H9 (cell line): ENCODE data around the gene ATP6V1B1. TPM values are rescaled to one million over a fixed set of nuclear protein-coding genes. Genes with fewer than 3 reads are reported as not detected.
A peak's percentile ranks its signal among the peaks of the same experiment; 100 is the strongest.

Source experiments
- DNase-seq: peaks from one replicate; pipeline ENCODE4 v3.0.0-alpha.2; 2017
- H2AFZ ChIP-seq: one replicate; pipeline ENCODE4 v1.6.1; 2013; ENCODE audit warnings: mild to moderate bottlenecking, low read length, control low read depth, moderate library complexity
- H2AK5ac ChIP-seq: 2 replicates; pipeline ENCODE4 v1.6.1; 2013; ENCODE audit warnings: low read length, control low read depth, mixed read lengths; ENCODE audit not compliant: insufficient read length
- H2BK120ac ChIP-seq: one replicate; pipeline ENCODE4 v1.6.1; 2013; ENCODE audit warnings: low read depth, mild to moderate bottlenecking, low read length, control low read depth, inconsistent platforms; ENCODE audit not compliant: poor library complexity, severe bottlenecking
- H2BK12ac ChIP-seq: 2 replicates; pipeline ENCODE4 v1.6.1; 2013; ENCODE audit warnings: low read length, control low read depth, mixed read lengths, low read depth; ENCODE audit not compliant: insufficient read length
- H2BK15ac ChIP-seq: 2 replicates; pipeline ENCODE4 v1.6.1; 2013; ENCODE audit warnings: low read depth, low read length, control low read depth
- H2BK20ac ChIP-seq: one replicate; pipeline ENCODE4 v1.6.1; 2013; ENCODE audit warnings: low read depth, mild to moderate bottlenecking, low read length, control low read depth, inconsistent platforms; ENCODE audit not compliant: poor library complexity, severe bottlenecking
- H2BK5ac ChIP-seq: 2 replicates; pipeline ENCODE4 v1.6.1; 2013; ENCODE audit warnings: low read length, control low read depth, mixed read lengths; ENCODE audit not compliant: insufficient read length
- H3K14ac ChIP-seq: 2 replicates; pipeline ENCODE4 v1.6.1; 2013; ENCODE audit warnings: low read length, control low read depth; ENCODE audit not compliant: insufficient read depth
- H3K18ac ChIP-seq: 2 replicates; pipeline ENCODE4 v1.6.1; 2013; ENCODE audit warnings: low read depth, mild to moderate bottlenecking, mixed read lengths, low read length, control low read depth; ENCODE audit not compliant: insufficient read length
- H3K23ac ChIP-seq: 2 replicates; pipeline ENCODE4 v1.6.1; 2013; ENCODE audit warnings: low read length, control low read depth, mixed read lengths, low read depth; ENCODE audit not compliant: insufficient read length
- H3K23me2 ChIP-seq: 2 replicates; pipeline ENCODE4 v1.6.1; 2013; ENCODE audit warnings: low read depth, mild to moderate bottlenecking, mixed read lengths, low read length, control low read depth; ENCODE audit not compliant: insufficient read length, poor library complexity, severe bottlenecking
- H3K27ac ChIP-seq: 2 replicates; pipeline ENCODE4 v1.5.1; 2013; ENCODE audit warnings: low read length, control low read depth, mixed read lengths, low read depth; ENCODE audit not compliant: insufficient read length
- H3K27me3 ChIP-seq: 2 replicates; pipeline ENCODE4 v1.6.1; 2013; ENCODE audit warnings: low read length, control low read depth, inconsistent platforms; ENCODE audit not compliant: insufficient read depth
- H3K4ac ChIP-seq: 2 replicates; pipeline ENCODE4 v1.6.1; 2013; ENCODE audit warnings: low read depth, mild to moderate bottlenecking, control low read depth, inconsistent platforms, low read length, moderate library complexity
- H3K4me1 ChIP-seq: 2 replicates; pipeline ENCODE4 v1.6.1; 2013; ENCODE audit warnings: low read length, control low read depth, inconsistent platforms; ENCODE audit not compliant: insufficient read depth
- H3K4me2 ChIP-seq: 2 replicates; pipeline ENCODE4 v1.6.1; 2013; ENCODE audit warnings: low read length, control low read depth, mixed read lengths; ENCODE audit not compliant: insufficient read length, insufficient read depth
- H3K56ac ChIP-seq: 2 replicates; pipeline ENCODE4 v1.6.1; 2013; ENCODE audit warnings: low read depth, mild to moderate bottlenecking, mixed read lengths, low read length, control low read depth; ENCODE audit not compliant: insufficient read length
- H3K79me1 ChIP-seq: 2 replicates; pipeline ENCODE4 v1.6.1; 2013; ENCODE audit warnings: low read depth, mild to moderate bottlenecking, moderate library complexity, low read length, control low read depth, inconsistent platforms; ENCODE audit not compliant: insufficient read depth, poor library complexity, severe bottlenecking
- H3K79me2 ChIP-seq: 2 replicates; pipeline ENCODE4 v1.6.1; 2013; ENCODE audit warnings: low read length, control low read depth, inconsistent platforms; ENCODE audit not compliant: insufficient read depth
- H3K9ac ChIP-seq: 2 replicates; pipeline ENCODE4 v1.6.1; 2013; ENCODE audit warnings: low read length, control low read depth, mixed read lengths; ENCODE audit not compliant: insufficient read length; ENCODE audit errors: extremely low read depth
- H3K9me3 ChIP-seq: one replicate; pipeline ENCODE4 v1.6.1; 2013; ENCODE audit warnings: low read depth, low read length, inconsistent platforms; ENCODE audit not compliant: control insufficient read depth
- H3T11ph ChIP-seq: one replicate; pipeline ENCODE4 v1.6.1; 2013; ENCODE audit warnings: mild to moderate bottlenecking, low read length, control low read depth, inconsistent platforms
- H4K20me1 ChIP-seq: one replicate; pipeline ENCODE4 v1.6.1; 2013; ENCODE audit not compliant: control insufficient read depth, insufficient read length, insufficient read depth
- H4K5ac ChIP-seq: 2 replicates; pipeline ENCODE4 v1.6.1; 2013; ENCODE audit warnings: low read depth, mild to moderate bottlenecking, mixed read lengths, low read length, control low read depth; ENCODE audit not compliant: insufficient read length
- H4K8ac ChIP-seq: replicated peaks from 2 replicates; pipeline ENCODE4 v1.6.1; 2013; ENCODE audit warnings: low read length, control low read depth, mixed read lengths, low read depth; ENCODE audit not compliant: insufficient read length
- H4K91ac ChIP-seq: 2 replicates; pipeline ENCODE4 v1.6.1; 2013; ENCODE audit warnings: low read depth, mild to moderate bottlenecking, moderate library complexity, mixed read lengths, low read length, control low read depth; ENCODE audit not compliant: insufficient read length
- H3K27ac Mint-ChIP-seq, 3 experiments: 2 replicates in 2 of 3; 3 replicates in 1 of 3; pipeline ENCODE4 v1.8.0; 2020 to 2021; ENCODE audit warnings: mixed read lengths in 3 of 3, mild to moderate bottlenecking in 1 of 3, moderate library complexity in 1 of 3
- H3K27me3 Mint-ChIP-seq: 2 replicates; pipeline ENCODE4 v1.8.0; 2021; ENCODE audit warnings: low read depth, mild to moderate bottlenecking, moderate library complexity, mixed read lengths
- H3K36me3 Mint-ChIP-seq, 3 experiments: 2 replicates in 2 of 3; 3 replicates in 1 of 3; pipeline ENCODE4 v1.8.0; 2020 to 2021; ENCODE audit warnings: low read depth in 3 of 3, mixed read lengths in 3 of 3; ENCODE audit not compliant: insufficient read depth in 1 of 3
- H3K4me1 Mint-ChIP-seq, 2 experiments: 2 replicates each; pipeline ENCODE4 v1.8.0; 2020; ENCODE audit warnings: mixed read lengths in 2 of 2
- H3K4me3 Mint-ChIP-seq, 2 experiments: 2 replicates in 1 of 2; 3 replicates in 1 of 2; pipeline ENCODE4 v1.8.0; 2020 to 2021; ENCODE audit warnings: mild to moderate bottlenecking in 2 of 2, mixed read lengths in 2 of 2, moderate library complexity in 1 of 2
- H3K9me3 Mint-ChIP-seq, 2 experiments: 2 replicates in 1 of 2; 3 replicates in 1 of 2; pipeline ENCODE4 v1.8.0; 2020; ENCODE audit warnings: mild to moderate bottlenecking in 2 of 2, mixed read lengths in 2 of 2, moderate library complexity in 1 of 2
- CTCF ChIP-seq: fragments of 200-600 bp; sonication (generic); conservative IDR thresholded peaks from 3 replicates; pipeline ENCODE4 v1.8.0; 2021; ENCODE audit warnings: antibody characterized with exemption, mild to moderate bottlenecking
- WGBS: extraction: QIAGEN DNeasy Blood & Tissue Kit; methylation state at CpG from one replicate; pipeline ENCODE4 v1.1.7; 2013; ENCODE audit warnings: missing lambda C conversion rate, low lambda C conversion rate, mixed read lengths; ENCODE audit not compliant: insufficient read length; ENCODE audit errors: extremely low coverage; 5-methylcytosine and 5-hydroxymethylcytosine counted together
- total RNA-seq: library from RNA; stranded (reverse); gene quantifications from 2 replicates; pipeline ENCODE4 v1.2.1, GENCODE V29; 2021

Gene ATP6V1B1
- total RNA-seq, 1 experiment from 2014 or later = not detected

GRCh38 chr2:70904371-70905216 is 31.1 kb upstream of the ATP6V1B1 start:
- Histone ChIP-seq H4K91ac (no peak overlapping the region), H3K4me2 (peak overlapping the region; percentile 22), H3K9me3 (no peaks in the 10 kb centered on the region), H3K27ac (no peak overlapping the region), H2BK20ac (no peak overlapping the region), H4K5ac (no peak overlapping the region), H3K18ac (no peak overlapping the region), H3K4ac (no peak overlapping the region), H2BK5ac (no peak overlapping the region), H3K56ac (no peak overlapping the region), H2BK12ac (no peak overlapping the region), H2AK5ac (no peak overlapping the region), H3K23me2 (peaks cover 9% of the 10 kb centered on the region), H3T11ph (no peak overlapping the region), H4K8ac (no peak overlapping the region), H3K14ac (no peak overlapping the region), H2BK15ac (no peak overlapping the region), H3K79me2 (no peaks in the 10 kb centered on the region), H3K23ac (no peak overlapping the region), H3K27me3 (peaks cover 90% of the 10 kb centered on the region), H3K4me1 (no peaks in the 10 kb centered on the region; the same call in 1 of the 2 replicates), H2BK120ac (no peak overlapping the region), H4K20me1 (no peaks in the 10 kb centered on the region), H3K9ac (no peak overlapping the region), H3K79me1 (no peaks in the 10 kb centered on the region), H2AFZ (no peak overlapping the region)
- Mint-ChIP-seq H3K27me3 (peaks cover 100% of the 10 kb centered on the region), H3K36me3 (no peaks in the 10 kb centered on the region; a peak in 2 of 7 replicates), H3K9me3 (peaks cover 0 to 3% of the 10 kb centered on the region in 2 experiments; a peak in 3 of 5 replicates), H3K27ac (no peak overlapping the region; a peak in 1 of 7 replicates), H3K4me3 (peak overlapping the region in 1 of 2 experiments; percentile 60; a peak in 2 of 5 replicates), H3K4me1 (peaks cover 31 to 47% of the 10 kb centered on the region in 2 experiments)
- peak; percentile 69 for DNase-seq
- TF ChIP-seq CTCF = no peak
- no CpG with 5 or more reads among the region's 56 CpGs for WGBS
